ENCODE measurements around the gene MGMT. TPM values are rescaled to one million over a fixed set of nuclear protein-coding genes. Genes with fewer than 3 reads are reported as not detected.

The MGMT gene
- total RNA-seq, 2 donors from 2014 or later, result 41.1 to 50.4 TPM

DNA sequence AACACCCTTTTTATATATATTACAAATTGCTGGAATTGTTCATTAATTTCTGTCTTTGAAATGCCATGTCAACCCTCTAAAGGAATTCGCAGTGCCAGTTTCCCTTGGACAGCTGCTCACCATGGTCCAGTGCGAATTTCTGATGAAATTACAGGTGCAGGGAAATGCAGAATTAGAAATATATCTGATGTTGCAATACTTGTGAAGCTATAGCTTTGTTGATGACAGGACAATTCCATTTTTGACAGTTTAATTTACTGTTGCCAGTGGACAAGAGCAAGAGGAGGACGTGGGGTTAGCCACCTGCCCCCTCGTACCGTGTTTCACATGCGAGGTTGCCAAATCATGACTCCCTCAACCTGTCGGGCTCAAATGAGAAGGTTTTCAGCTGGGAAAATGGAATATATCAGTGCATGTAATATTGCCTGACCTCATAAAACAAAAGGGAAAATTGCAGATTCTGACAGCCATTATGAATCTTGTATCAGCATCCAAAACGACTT lies 140.6 kb downstream of the MGMT start:
- H3K27ac ChIP-seq, result no peak overlapping the region
- DNase-seq (ENCODE audit: low spot score), result no peak
- H3K36me3 ChIP-seq, result no peaks in the 10 kb centered on the region
- H3K4me1 ChIP-seq (replicated peaks), result no peaks in the 10 kb centered on the region
- no peaks in the 10 kb centered on the region for H3K9me3 ChIP-seq
- H3K27me3 ChIP-seq (replicated peaks; ENCODE audit: insufficient read depth), result no peaks in the 10 kb centered on the region
- intact Hi-C loops (cut with DNase I), result no loop called here
- 95% methylated on average over 8 of the region's 8 CpGs for WGBS
- no peak overlapping the region for H3K4me3 ChIP-seq
- TF ChIP-seq POLR2A (IDR thresholded peaks at IDR 0.05), result no peak
- TF ChIP-seq, protein P1, sequence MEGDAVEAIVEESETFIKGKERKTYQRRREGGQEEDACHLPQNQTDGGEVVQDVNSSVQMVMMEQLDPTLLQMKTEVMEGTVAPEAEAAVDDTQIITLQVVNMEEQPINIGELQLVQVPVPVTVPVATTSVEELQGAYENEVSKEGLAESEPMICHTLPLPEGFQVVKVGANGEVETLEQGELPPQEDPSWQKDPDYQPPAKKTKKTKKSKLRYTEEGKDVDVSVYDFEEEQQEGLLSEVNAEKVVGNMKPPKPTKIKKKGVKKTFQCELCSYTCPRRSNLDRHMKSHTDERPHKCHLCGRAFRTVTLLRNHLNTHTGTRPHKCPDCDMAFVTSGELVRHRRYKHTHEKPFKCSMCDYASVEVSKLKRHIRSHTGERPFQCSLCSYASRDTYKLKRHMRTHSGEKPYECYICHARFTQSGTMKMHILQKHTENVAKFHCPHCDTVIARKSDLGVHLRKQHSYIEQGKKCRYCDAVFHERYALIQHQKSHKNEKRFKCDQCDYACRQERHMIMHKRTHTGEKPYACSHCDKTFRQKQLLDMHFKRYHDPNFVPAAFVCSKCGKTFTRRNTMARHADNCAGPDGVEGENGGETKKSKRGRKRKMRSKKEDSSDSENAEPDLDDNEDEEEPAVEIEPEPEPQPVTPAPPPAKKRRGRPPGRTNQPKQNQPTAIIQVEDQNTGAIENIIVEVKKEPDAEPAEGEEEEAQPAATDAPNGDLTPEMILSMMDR (IDR thresholded peaks at IDR 0.05), result no peak
- no peak for TF ChIP-seq POLR2AphosphoS5 (IDR thresholded peaks at IDR 0.05)

DNA sequence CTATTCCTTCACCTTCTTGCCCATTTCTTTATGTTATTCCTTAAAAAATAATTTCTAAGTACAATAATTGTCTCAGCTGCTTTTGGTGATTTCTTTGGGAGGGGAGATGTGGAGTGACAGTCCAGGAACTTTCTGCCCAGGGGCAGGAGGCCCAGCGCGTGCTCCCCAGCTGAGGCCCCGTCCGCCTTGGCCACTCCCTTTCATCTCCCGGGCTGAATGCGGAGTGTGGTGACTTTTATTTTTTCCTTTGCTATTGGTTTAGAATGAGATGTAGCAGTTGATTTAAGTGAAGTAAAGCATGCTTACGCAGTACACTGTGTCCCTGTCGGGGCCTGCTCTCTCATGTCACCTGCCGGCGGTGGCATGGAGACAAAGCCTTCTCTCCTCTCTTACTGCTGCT lies 141.6 kb downstream of the MGMT start:
- Histone ChIP-seq H3K4me3 (no peak overlapping the region), H3K4me1 (replicated peaks) (no peaks in the 10 kb centered on the region), H3K9me3 (no peaks in the 10 kb centered on the region), H3K27me3 (replicated peaks; ENCODE audit: insufficient read depth) (no peaks in the 10 kb centered on the region), H3K36me3 (no peaks in the 10 kb centered on the region), H3K27ac (no peak overlapping the region)
- DNase-seq (ENCODE audit: low spot score), result no peak
- intact Hi-C loops (cut with DNase I), result no loop called here
- no peak for TF ChIP-seq POLR2AphosphoS5 (IDR thresholded peaks at IDR 0.05)
- TF ChIP-seq, protein P1 (IDR thresholded peaks at IDR 0.05), result no peak
- WGBS, result 75% methylated on average over 10 of the region's 10 CpGs

DNA sequence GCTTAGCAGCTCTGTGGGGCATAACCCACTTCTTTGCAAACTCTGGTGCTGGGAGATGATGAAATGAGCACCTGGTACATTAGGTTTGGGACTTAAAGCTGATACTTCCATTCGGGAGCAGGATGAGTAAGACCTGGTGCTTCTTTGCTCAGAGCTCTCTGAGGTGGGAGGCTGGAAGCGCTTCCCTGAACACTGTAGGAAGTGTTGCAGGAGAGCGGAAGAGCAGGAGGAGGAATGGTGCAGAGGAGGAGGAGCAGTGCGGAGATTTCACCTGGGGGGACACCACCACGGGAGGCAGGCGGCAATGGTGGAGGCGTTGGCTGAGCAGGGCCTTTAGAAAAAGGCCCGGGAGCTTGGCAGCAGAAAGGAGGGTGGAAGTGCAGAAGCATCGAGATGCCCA lies 142.5 kb downstream of the MGMT start:
- Histone ChIP-seq H3K27me3 (replicated peaks; ENCODE audit: insufficient read depth) (no peaks in the 10 kb centered on the region), H3K4me1 (replicated peaks) (no peaks in the 10 kb centered on the region), H3K9me3 (no peaks in the 10 kb centered on the region), H3K4me3 (no peak overlapping the region), H3K36me3 (no peaks in the 10 kb centered on the region), H3K27ac (no peak overlapping the region)
- TF ChIP-seq, protein P1 (IDR thresholded peaks at IDR 0.05), result no peak
- no peak for TF ChIP-seq POLR2AphosphoS5 (IDR thresholded peaks at IDR 0.05)
- TF ChIP-seq POLR2A (IDR thresholded peaks at IDR 0.05), result no peak
- DNase-seq (ENCODE audit: low spot score), result no peak
- WGBS, result 96% methylated on average over 9 of the region's 9 CpGs
- intact Hi-C loops (cut with DNase I), result no loop called here

DNA sequence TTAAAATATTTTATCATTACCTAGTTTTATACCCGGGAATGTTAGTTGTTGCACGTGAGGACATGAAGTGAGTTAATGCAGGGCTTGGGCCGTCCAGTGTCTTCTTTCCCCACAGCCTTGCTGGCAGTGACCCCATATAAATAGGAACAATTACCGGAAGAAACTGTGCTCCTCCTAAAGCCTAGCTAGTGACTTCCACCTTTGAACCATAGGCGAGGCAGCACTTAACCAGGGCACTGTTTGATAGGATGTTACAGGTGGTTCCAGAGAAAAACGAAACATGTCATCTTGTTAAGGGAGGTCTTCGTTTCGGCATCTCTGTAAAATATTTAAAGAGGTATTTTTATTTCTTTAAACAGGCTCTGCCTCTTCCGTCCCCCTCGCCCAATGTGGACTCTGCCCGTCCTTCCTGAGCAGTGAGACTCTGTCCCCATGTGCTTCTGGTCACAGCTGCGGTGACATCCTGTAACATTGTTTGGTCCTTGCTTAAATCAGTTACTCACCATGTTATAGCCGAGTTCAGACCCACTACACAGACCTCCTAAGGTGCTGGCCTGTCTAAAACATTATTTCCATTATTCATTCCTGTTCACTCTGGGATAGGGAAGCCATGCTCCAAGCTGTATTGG lies 145.6 kb downstream of the MGMT start:
- 84% methylated on average over 13 of the region's 13 CpGs for WGBS
- Histone ChIP-seq H3K4me1 (replicated peaks) (no peaks in the 10 kb centered on the region), H3K27ac (no peak overlapping the region), H3K36me3 (no peaks in the 10 kb centered on the region), H3K9me3 (no peaks in the 10 kb centered on the region), H3K27me3 (replicated peaks; ENCODE audit: insufficient read depth) (no peaks in the 10 kb centered on the region), H3K4me3 (no peak overlapping the region)
- TF ChIP-seq, protein P1 (IDR thresholded peaks at IDR 0.05), result no peak
- TF ChIP-seq POLR2A (IDR thresholded peaks at IDR 0.05) (no peak), POLR2AphosphoS5 (IDR thresholded peaks at IDR 0.05) (no peak)
- no peak for DNase-seq (ENCODE audit: low spot score)
- intact Hi-C loops (cut with DNase I), result no loop called here

DNA sequence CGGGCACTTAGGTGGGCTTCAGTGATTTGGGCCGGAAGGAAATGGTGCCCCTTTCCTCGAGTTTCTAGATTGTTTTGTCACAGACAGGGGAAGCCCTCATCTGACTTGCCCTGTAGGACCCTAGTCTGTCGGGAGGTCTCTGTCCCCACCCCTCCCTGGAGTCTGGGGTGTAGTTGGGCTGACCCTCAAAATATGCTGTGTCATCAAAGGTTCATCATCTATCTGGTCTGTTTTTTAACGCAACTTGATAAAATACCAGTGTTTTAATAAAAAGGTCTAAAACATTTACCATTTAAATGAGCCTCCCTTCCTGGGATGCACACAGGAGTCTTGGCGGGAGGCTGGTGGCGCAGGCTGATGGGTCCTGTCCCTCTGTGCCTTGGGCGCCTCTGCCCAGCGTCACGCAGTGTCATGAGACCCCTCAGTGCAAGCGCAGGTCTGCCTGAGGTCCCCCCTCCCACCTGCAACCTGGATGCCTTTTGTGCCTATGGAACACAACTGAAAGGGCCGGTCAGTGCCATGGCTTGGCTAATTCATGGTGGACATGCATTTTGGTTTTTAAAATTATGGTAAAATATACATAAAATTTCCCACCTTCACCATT lies 146.4 kb downstream of the MGMT start:
- no peaks in the 10 kb centered on the region for H3K4me1 ChIP-seq (replicated peaks)

More for the DNA sequence above, 146.4 kb downstream of the MGMT start:
- Histone ChIP-seq H3K27ac (no peak overlapping the region), H3K9me3 (no peaks in the 10 kb centered on the region), H3K27me3 (replicated peaks; ENCODE audit: insufficient read depth) (no peaks in the 10 kb centered on the region), H3K4me3 (no peak overlapping the region), H3K36me3 (no peaks in the 10 kb centered on the region)
- intact Hi-C loops (cut with DNase I), result no loop called here
- no peak for TF ChIP-seq POLR2A (IDR thresholded peaks at IDR 0.05)
- TF ChIP-seq, protein P1 (IDR thresholded peaks at IDR 0.05), result no peak
- TF ChIP-seq POLR2AphosphoS5 (IDR thresholded peaks at IDR 0.05), result no peak
- 92% methylated on average over 12 of the region's 12 CpGs for WGBS
- DNase-seq (ENCODE audit: low spot score), result no peak
